GM12878 (cell line): ENCODE results near the gene USP46.

ENCODE experiments used
- CBFB ChIP-seq: IDR thresholded peaks from 2 replicates; pipeline ENCODE4 v1.6.1; 2016; ENCODE audit warnings: antibody characterized with exemption, low read depth
- CTCF ChIP-seq, 3 experiments: IDR thresholded peaks in 2 of 3; conservative IDR thresholded peaks in 1 of 3; 2 replicates each; pipeline ENCODE4 v1.5.1; 2011; ENCODE audit warnings: low read depth in 3 of 3, low read length in 3 of 3, mild to moderate bottlenecking in 3 of 3, control low read depth in 2 of 3, moderate library complexity in 2 of 3, inconsistent platforms in 1 of 3, mixed read lengths in 1 of 3; ENCODE audit not compliant: control insufficient read depth in 2 of 3, insufficient read depth in 1 of 3; ENCODE audit errors: extremely low read depth in 1 of 3
- GATAD2B ChIP-seq: fragments of 450-650 bp; conservative IDR thresholded peaks from 2 replicates; pipeline ENCODE4 v1.6.1; 2017; ENCODE audit warnings: low read depth, mild to moderate bottlenecking, moderate library complexity
- KDM1A ChIP-seq: fragments of 200-600 bp; sonication (generic); IDR thresholded peaks from 2 replicates; pipeline ENCODE4 v1.6.1; 2016; ENCODE audit warnings: borderline replicate concordance

DNA sequence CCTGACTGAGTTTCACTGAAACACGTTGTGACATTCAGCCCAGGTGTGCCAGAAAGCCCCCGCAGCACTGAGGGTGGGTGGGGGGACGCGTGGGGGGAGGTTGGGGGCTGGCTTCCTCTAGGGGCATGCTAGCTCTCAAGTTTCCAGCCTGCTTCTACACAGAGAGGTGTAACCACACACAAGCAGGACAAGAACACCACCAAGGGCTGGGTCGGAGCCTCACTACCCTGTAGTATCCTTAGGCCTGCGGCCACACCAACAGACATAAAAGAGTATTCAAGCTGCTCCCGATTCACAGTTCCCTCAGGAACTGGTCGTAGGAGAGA, 1.8 kb downstream of the USP46 start:
- TF ChIP-seq KDM1A = no peak
- TF ChIP-seq CTCF (IDR thresholded peaks at IDR 0.05 in 2 of 3, conservative IDR thresholded peaks at IDR 0.05 in 1 of 3; ENCODE audit: control insufficient read depth in 2 of 3, extremely low read depth in 1 of 3, insufficient read depth in 1 of 3, low read depth in 3 of 3, low read length in 3 of 3) = no peak
- no peak for TF ChIP-seq CBFB
- no peak for TF ChIP-seq GATAD2B
